NCI-H774 (cell line): ENCODE measurements around the gene IGF1R.
A peak's percentile ranks its signal among the peaks of the same experiment; 100 is the strongest.

Experiments
- DNase-seq: peaks from one replicate; lab custom pipeline; 2025; lab: John Stamatoyannopoulos, UW

IGF1R gene

DNA sequence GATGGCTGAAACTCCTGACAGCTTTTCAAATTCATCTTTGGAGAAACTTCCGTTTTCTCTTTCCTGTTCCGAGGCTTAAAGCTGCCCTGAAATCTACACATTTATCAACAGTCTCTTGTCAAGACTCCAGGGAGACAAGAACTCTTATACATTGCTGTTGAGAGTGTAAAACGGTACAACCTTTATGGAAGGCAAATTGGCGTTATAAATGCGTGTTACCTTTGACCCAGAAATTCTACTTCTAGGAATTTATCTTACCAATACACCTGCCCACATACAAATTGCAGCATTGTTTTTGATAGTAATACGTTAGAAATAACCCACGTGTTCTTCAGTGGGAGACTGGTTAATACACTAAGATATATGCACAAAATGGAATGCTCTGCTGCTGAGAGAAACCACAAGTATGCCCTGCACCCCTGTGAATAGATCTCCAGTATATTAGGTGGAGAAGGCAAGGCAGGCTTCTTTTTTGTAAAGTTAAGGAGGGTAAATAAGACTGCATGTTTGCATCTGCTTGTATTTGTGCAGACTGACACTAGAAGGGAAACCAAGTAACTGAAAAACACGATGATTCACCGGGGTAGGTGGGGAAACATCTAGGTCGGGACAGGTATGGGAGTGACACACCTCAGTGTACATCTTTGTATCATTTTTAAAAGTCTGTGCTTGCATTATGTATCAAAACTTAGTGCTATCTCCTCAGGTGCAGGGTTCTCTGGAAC, 97.5 kb downstream of the IGF1R start:
- no peak for DNase-seq

DNA sequence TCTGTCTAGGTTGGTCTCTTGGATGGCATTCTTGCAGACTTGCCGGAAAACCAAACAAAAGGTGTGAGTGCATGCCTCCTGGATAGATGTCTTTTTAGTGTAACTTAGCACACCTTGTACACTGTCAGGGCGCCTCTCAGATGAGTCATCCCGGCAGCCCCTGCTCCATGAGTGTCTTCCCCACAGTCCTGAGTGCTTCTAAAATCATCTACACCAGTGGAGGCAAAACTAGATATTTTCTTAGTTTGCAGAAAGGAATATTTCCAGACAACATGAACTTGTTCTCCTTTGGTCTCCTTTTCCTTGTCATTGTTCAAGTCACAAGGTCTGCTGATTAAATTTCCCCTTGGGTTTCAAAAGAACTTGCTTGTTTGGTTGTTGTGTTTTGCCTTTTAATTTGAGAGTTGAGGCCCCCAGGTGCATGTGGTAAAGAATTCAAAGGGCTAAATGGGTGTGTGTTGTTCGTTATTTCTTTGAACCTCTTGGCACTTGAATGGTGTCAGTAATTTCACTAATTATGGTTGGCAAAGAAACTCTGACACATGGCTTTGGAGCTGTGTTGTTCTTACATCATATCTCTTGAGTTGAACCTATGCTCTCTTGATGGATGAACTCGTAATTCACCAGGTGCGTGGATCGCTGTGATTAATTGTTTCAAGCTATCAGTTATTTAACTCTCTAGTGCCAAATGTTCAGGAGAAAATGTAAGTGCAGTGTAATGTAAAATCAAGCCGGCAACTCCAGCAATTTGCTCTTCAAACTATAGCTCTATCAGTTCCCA, 98.2 kb downstream of the IGF1R start:
- DNase-seq, result no peak

DNA sequence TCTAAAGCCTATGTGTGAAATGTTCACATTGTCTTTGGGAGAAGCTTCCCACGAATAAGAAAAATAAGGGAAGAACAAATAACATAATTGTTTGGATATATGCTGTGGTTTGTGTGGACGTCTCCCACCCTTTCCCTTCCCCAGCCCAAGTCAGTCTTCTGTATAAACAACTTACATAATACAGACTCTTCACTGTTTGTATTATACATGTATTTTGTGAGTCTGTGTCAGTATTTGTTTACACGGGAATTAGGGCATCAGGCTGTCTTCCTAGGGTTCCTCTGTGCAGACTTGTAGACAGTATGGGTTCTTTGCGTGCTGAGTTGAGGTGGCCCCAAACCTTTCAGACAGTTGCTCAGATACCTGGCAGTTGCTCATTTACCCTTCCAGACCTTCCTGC, 103.4 kb downstream of the IGF1R start:
- no peak for DNase-seq

DNA sequence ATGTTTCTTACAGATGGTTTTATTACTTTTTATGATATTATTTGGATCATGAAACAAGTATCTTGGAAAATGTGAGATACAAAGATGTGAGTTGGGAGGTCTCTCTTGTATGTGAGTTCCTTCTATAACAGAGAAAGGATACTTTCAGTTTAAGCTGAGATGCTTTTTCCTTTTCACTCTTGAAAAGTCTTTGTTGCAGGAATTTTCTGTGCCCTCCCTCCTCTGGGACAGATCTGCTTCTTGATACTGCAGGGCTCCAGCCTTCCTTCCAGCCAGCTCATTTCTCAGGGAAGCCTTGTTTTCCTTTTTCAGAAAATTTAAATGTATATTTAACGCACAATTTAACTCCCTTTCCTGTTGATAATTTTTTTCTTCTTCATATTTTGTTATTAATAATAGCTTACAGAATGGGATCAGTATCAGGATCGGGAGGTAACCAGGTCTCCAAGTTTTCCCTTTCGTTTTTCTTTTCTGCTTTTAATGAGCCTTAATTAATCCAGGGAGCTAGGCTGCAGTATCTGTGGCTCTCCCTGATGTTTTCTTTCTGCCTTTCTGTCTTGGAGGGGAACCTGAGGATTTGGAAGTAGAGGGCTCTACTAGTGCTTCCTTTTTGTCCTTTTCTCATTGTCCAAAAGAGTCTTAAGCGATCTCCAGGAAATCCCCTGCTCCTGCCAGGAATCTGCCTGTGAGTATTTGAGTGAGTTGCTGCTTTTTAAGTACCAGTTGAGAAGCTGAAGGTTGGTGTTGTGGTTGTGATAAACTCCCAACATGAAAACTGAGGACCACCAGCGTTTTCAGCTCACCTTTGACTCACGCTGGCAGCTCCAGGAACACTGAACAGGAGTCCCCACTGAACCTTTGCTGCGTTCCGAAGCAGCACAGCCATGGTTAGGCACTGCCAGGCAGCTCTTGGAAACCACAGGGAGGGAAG, 105.7 kb downstream of the IGF1R start:
- no peak for DNase-seq

DNA sequence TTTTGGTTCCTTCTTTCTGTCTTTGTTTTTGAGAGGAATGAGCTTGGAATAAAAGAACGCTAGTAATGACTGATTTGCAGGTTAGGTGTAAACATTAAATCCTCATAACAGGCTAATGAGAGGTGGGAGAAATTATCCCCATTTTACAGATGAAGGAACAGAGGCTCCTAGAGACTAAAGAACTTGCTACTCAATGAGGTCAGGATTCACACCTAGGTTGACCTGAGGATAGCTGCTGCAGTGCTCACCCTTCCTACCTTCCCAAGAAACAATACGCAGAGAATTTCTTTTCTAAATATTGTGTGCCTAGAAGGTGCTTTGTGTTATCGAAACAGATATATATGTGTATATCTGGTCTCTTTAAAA, 106.3 kb downstream of the IGF1R start:
- no peak for DNase-seq

DNA sequence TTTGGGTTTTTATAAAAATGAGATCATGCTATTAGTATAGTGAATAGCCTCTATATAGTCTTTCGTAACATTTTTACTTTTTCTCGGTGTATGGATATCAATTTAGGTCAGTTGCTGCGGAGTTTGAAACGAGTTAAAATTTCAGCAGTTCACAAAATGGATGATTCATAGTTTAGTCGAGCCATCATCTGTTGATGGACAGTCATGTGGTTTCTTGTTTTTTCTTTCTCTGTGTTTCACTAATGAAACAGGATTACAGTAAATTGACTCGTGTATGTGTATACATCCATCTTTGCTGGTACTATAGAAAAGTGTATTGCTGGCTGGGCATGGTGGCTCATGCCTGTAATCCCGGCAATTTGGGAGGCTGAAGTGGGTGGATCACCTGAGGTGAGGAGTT, 106.8 kb downstream of the IGF1R start:
- DNase-seq, result no peak

DNA sequence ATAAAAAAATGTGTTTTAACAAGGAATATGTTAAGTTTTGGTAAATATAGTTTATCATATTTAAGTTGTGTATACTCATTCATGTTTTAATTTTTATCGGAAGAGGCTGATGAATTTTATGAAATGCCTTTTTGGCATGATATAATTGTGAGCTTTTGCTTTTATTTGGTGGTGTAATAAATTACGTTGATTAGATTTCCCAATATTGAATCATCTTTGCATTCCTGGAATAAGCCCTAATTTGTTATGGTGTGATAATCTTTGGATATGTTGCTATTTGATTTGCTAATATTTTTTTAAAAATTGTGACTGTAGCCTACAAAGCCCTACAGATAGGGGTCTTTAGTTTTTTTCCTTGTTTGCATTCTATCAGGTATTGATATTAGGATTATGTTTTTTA, 107.4 kb downstream of the IGF1R start:
- no peak for DNase-seq

DNA sequence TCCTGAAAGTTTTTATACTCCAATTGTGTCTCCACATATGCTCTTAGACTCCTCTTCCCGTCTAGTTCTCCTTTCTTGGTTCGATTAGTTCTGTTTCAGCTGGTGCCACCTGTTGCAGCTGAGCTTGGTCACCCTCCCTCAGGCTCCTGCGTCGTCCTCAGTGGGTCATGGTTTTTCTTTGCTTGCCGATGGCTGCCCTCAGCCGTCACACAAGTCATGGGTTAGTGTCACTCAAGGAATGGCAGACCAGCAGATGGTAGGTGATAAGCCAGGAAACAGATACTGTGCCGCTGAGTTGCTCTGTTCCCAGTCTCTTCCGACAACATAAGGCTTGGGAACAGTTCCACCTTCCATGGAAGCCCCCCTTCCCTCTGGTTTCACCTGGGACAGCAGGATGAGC, 109.9 kb downstream of the IGF1R start:
- DNase-seq, result no peak

DNA sequence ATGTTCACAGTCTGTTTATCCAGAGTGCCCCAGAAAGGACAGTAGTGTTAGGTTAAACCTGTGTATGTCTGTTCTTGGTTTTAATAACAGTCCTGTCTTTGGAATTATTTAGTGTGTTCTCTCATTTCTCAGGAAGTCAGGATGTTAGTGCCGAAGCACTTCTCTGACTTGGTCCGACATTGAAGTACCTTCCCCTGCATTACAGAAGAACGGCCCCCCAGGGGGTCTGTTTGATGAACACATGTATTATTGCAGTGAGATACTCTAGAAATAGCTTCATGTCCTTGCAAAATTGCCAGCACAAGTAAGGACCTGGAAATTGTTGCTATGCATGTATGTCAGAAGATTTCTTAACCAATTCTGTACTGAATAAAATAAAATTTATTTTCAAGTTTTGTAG, 110.9 kb downstream of the IGF1R start:
- no peak for DNase-seq

DNA sequence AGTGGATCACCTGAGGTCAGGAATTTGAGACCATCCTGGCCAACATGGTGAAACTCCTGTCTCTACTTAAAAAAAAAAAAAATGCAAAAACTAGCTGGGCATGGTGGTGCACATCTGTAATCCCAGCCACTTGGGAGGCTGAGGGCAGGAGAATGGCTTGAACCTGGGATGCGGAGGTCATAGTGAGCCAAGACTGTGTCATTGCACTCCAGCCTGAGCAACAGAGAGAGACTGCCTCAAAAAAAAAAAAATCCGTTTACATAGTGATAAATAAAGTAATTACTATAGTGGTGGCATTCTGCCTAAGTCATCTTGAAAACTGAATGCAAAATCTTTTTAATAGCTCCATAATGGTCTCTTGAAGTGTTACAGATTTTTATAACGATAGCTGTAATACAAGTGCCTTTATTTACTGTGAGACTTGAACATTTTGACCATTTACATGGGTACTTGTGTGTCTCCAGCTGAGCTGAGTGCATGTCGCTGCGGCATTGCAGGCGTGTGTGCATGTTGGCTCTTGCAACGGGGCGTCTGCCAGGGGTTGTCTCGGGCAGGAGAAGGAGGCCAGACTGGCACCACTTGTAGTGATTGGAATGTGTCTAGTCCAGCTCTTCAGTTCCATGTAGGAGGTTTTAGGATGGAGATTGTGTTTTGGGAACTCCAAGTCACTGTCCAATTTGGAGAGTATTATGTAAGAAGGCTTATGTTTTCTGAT, 111.9 kb downstream of the IGF1R start:
- peak; percentile 35 for DNase-seq

DNA sequence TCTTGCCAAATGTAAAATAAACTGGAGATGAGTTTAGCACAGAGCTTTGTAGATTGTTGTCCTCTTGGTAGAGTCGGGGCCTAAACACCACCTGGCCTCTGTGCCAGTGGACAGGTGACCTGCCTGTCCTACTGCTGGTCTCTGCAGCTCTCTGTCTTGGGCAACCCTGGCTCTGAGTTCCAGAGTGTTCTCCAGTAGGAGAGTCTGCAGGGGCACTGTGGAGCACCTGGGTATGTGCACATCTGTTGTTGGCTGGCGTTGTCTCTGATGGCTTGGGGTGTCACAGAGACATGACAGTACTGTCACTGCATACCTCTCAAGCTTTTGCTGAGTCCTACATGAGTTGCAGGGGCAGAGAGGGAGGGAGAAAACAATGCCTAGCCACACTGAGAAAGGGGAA, 112.6 kb downstream of the IGF1R start:
- DNase-seq, result no peak

DNA sequence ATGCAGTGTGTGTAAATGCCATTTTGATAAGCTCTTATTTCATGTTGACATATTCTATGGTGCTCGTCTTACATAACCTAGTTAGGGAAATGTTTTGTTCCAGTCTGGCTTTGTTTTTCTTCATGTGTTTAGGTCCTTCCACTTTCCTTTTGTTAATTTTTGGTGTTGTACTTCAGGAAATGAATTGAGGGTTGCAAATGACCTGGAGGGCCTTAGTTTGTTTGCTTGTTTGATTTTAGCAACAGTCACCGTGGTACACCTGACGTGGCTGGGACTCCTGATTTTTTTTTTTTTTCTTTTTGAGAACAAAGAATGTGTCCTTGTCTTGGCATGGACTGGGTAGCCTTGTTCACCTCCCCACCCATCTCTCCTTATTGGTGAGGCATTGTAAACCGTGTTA, 114.8 kb downstream of the IGF1R start:
- peak; percentile 4 for DNase-seq

DNA sequence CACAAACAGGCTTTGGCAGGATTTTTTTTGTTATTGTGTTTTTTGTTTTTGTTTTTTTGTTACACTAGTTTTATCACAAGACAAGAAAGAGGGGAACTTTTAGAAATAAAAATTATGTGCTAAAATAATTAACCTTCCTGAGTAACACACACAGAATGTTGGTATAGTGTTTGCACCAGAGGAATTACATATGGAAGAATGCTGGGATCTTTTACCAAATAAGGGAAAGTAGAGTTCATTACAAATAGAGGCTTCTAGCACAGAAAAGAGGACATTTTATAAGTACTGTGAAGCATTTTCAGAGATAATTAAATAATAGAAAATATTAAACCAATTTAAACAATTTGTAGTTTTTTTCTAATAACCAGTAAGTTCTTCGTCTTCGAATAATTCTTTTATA, 116.0 kb downstream of the IGF1R start:
- no peak for DNase-seq

DNA sequence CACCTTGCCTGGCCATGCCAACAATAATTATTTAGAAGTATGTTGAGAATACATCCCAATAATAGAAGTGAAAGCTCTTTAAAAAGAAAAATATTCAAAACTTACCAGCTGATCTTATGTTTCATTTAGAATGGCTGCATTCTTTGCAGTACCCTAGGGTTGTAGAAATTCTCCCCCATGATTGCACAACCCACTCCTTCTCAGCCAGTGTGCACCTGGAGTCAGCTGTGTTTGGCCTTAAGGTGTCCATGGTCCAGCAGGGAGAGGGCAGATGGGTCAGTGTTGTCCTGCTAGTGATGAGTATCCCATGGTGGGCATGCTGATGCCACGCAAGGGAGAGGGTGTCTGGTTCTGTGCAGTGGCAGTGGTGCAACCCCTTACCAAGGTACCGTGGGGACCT, 117.3 kb downstream of the IGF1R start:
- DNase-seq, result no peak

DNA sequence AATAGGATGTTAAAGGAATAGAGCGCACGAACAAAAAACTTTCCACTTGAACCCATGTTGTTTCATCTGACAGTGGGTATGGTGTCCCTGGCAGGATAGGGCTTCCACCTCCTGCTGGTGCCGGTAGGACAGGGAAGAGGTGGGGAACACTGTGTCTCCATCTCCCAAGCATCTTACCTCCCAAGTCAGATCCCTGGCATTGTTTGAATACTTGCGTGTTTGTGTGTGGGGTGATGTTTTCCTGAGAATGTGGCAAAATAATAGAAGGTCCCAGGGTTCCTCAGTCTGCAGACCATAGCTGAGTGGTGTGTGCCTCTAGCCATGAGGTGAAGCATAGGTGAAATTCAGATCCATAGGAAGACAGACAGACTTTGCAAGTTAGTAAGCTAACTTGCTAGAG, 119.4 kb downstream of the IGF1R start:
- no peak for DNase-seq

DNA sequence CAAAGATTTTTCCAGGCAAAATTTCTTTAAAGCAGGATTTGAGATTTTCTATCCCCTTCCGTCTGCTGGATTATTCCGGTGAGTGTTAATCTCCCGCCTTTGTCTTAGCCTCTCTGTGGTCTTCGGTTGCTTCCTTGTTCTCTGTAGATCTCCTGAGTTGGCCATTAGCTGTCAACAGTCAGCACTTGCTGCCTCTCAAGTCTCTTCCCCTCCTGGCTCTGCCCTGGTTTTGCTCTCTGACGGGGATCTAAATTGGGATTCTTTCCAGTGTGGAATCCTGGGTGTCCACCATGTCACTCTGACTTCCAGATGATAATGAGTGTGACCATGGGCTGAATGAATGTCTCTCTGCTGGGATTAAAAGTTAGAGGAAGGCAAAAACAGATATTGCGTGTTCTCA, 121.5 kb downstream of the IGF1R start:
- DNase-seq, result no peak

DNA sequence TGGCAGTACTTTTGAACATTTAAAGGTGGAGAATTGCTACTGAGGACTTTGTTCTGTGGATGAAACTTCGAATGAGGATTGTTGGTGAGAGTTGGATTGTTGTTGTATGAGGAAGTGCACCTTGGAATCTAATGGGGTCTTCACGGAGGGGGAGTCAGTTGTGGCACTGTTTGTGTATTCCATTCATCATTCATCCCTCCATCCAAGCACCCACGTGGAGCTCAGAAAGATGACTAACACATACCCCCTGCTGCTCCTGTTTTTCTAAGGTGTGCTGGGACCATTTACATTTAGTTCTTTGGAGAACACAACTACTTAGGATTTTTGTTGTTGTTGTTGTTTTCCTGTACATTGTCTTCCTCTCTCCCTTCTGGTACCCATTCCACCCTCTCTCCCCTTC, 122.6 kb downstream of the IGF1R start:
- DNase-seq, result no peak

DNA sequence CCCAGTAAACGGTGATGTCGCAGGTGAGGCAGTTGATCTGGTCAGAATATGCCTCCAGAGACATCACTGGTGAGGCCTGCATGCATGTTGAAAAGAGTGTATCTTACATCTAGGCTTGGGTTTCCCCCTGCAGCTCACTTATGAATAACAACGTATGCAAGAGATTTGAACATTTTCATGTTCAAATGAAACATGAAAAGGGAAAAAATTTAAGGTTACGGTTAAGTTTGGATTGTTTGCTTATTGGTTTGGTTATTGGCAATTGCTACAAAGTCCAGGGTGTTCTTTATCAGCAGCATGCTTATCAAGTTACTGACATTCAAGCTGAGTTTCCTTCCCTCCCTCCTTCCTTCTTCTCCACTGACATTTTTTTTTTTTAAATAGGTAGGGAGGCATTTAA, 123.2 kb downstream of the IGF1R start:
- no peak for DNase-seq

DNA sequence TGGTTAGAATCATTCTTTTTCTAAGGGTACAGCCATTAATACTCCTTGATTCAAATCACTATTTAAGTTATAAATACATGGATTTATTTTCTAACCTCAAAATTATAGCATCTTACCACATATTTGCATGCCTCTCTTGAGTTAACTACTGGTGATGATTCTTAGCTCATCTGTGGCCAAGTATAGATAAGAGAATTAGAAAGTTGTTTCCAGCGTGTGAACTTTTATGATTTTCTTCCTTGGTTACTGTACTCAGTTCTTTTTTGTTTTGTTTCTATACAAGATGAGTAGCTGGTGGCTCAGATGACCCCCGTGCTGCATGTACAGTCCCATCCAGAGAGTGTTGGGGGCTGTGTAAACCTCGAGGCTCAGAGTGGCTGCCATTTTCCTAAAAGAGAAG, 124.6 kb downstream of the IGF1R start:
- DNase-seq, result no peak

DNA sequence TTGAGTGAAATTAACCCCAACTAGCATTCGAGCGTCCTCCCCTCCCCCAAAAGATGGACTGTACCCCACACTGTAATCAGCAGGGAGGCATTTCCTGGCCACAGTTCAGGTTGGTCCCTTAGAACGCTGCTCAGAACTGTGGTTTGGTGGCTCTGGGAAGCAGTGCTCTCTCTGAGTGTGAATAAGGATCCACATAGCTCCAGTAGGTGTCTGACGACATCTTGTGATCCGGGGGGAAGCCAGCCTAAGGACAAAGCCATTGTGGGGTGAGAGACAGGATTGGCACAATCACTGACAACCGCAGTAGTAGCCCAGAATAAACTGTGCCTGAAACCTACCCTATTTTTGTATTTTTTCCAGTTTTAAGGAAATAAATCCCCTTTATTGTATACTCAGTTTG, 125.3 kb downstream of the IGF1R start:
- DNase-seq, result no peak

DNA sequence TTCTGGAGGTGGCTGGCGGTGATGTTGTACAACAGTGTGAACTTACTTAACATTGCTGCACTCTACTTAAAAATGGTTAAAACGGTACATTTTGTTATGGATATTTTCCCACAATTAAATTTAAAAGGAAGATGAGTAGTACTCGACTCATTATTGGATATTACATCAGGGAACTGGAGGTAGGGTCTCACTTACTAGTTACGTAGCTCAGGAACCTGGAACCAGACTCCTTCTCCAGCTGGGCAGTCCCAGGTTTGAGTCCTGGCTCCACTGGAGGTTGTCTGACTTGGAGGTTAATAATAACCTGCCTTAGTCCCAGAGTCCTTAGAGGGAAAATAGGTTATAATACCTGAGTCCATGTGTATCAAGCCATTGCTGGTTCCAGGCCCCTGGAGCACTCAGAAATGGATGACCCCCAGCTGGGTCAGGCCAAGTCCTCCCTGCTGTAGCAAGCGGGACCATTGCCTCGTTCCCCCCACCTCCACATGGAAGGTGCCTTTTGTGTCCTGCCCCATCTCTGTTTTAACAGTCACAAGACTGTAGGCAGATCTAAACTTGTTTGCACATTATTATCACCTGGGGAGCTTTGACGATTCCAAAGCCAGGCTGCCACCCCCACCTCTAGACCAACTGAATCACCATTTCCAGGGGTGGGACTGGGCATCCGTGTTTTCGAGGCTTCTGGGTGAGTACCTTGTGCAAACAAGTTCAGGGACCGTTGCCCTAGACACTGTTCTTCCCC, 126.6 kb downstream of the IGF1R start:
- DNase-seq, result no peak
